Type B pancreatic cell (in vitro differentiated cells): ENCODE data around the gene EPHA2. TPM values are rescaled to one million over a fixed set of nuclear protein-coding genes. Genes with fewer than 3 reads are reported as not detected.

Experiments
- DNase-seq: peaks from one replicate; pipeline ENCODE4 v3.0.0; 2021; ENCODE audit warnings: mixed read lengths; ENCODE audit not compliant: unreplicated experiment; ENCODE audit errors: extremely low spot score
- H3K27ac Mint-ChIP-seq: 2 replicates; pipeline ENCODE4 v1.8.0; 2021; ENCODE audit warnings: mild to moderate bottlenecking, mixed read lengths
- H3K27me3 Mint-ChIP-seq: 2 replicates; pipeline ENCODE4 v1.8.0; 2021; ENCODE audit warnings: mixed read lengths
- H3K36me3 Mint-ChIP-seq: 2 replicates; pipeline ENCODE4 v1.8.0; 2021; ENCODE audit warnings: mixed read lengths
- H3K4me1 Mint-ChIP-seq: one replicate; pipeline ENCODE4 v1.8.0; 2021; ENCODE audit warnings: mixed read lengths; ENCODE audit not compliant: unreplicated experiment
- H3K4me3 Mint-ChIP-seq: 2 replicates; pipeline ENCODE4 v1.8.0; 2021; ENCODE audit warnings: mild to moderate bottlenecking, mixed read lengths
- H3K9me3 Mint-ChIP-seq: 2 replicates; pipeline ENCODE4 v1.8.0; 2021; ENCODE audit warnings: mixed read lengths
- CTCF ChIP-seq: fragments of 200-600 bp; sonication (generic); conservative IDR thresholded peaks from 2 replicates; pipeline ENCODE4 v1.5.0; 2021; ENCODE audit warnings: antibody characterized with exemption, mild to moderate bottlenecking
- total RNA-seq: library from RNA; stranded (reverse); gene quantifications from 2 replicates; pipeline ENCODE4 v1.2.1, GENCODE V29; 2021; ENCODE audit warnings: low replicate concordance

Gene EPHA2
- total RNA-seq, 1 donor from 2014 or later: 40.3 TPM

GRCh38 chr1:16176653-16177052 is 20.8 kb upstream of the EPHA2 start:
- Mint-ChIP-seq H3K27me3 (no peaks in the 10 kb centered on the region), H3K4me1 (peaks cover 36% of the 10 kb centered on the region), H3K9me3 (no peaks in the 10 kb centered on the region), H3K36me3 (no peaks in the 10 kb centered on the region), H3K4me3 (no peak overlapping the region), H3K27ac (peak overlapping the region; percentile 86)
- DNase-seq: no peak
- no peak for TF ChIP-seq CTCF

- Mint-ChIP-seq H3K27me3 (no peaks in the 10 kb centered on the region), H3K4me3 (peak overlapping the region; percentile 47), H3K9me3 (no peaks in the 10 kb centered on the region), H3K27ac (peak overlapping the region; percentile 86), H3K4me1 (peaks cover 37% of the 10 kb centered on the region), H3K36me3 (no peaks in the 10 kb centered on the region)
- no peak for TF ChIP-seq CTCF
- DNase-seq: no peak
These were observed 20.0 kb upstream of the EPHA2 start for GRCh38 chr1:16175610-16176553.

DNA sequence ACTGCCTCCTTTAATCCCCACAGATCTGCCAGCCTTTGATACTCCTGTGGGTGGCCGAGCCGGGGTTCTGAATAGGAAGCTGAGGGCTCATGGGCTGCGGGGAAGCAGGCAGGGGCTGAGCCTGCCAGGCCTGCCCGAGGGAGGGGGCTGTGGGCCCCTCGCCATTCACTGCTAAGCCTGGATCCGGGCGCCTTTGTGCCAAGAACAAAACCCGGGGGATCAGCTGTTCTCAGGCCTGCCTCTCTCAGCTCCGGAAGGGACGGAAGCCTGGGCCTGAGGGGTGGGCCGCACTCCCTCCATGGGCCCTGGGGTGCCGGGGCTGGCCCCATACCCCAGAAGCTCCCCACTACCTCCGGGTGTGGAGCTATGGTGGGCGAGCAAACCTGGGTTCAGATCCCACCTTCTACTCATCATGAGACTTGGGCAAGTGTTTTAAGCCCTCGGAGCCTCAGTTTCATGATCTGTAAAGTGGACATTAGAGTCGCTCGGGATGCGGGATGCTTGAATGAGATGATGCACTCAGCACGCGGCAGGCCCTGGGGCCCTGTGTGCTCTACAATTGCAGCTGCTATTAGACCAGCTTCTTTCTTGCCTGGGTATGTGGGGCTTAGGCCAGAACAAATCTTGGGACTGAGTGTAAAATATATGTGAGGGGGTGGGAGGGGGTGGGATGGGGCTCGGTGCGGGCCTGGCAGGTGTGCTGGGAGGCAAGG is 19.2 kb upstream of the EPHA2 start:
- Mint-ChIP-seq H3K36me3 (no peaks in the 10 kb centered on the region), H3K27me3 (no peaks in the 10 kb centered on the region), H3K4me1 (peaks cover 37% of the 10 kb centered on the region), H3K27ac (peak overlapping the region; percentile 99), H3K9me3 (no peaks in the 10 kb centered on the region), H3K4me3 (no peak overlapping the region)
- no peak for TF ChIP-seq CTCF
- DNase-seq: no peak

DNA sequence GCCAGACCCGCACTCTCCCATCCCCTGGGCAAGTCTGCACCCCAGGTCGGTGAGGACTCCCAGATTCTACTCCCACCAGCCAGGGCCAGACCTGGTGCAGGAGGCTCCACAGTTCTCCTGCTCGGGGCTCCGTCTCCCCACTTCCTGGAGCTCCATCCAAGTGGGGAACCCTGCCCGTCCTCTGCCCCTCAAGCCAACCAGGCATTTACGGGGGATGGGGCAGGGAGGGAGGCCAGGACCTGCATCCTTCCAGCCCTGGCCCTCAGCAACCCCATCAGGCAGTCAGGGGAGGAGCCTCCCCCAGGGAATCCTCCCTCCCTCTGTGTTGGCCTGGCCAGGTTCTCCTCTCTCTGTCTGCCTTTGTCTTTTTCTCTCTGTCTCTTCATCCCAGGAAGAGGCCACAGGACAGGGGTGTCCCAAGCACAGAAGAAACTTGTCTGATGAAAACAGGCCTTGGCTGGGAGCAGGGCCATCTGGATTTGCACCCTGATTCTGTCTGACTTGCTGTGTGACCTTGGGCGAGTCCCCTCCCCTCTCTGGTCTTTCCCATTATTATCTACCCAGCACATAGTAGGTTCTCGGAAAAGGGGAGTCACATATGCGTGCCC is 18.5 kb upstream of the EPHA2 start:
- Mint-ChIP-seq H3K27me3 (no peaks in the 10 kb centered on the region), H3K27ac (peak overlapping the region; percentile 99), H3K36me3 (no peaks in the 10 kb centered on the region), H3K9me3 (no peaks in the 10 kb centered on the region), H3K4me3 (no peak overlapping the region), H3K4me1 (peaks cover 38% of the 10 kb centered on the region)
- DNase-seq: no peak
- no peak for TF ChIP-seq CTCF

GRCh38 chr1:16173447-16174260 is 17.8 kb upstream of the EPHA2 start:
- no peaks in the 10 kb centered on the region for H3K36me3 Mint-ChIP-seq
- no peaks in the 10 kb centered on the region for H3K27me3 Mint-ChIP-seq
- no peak for DNase-seq
- H3K9me3 Mint-ChIP-seq: no peaks in the 10 kb centered on the region
- no peak for TF ChIP-seq CTCF
- peak overlapping the region; percentile 73 for H3K4me3 Mint-ChIP-seq
- H3K4me1 Mint-ChIP-seq: peaks cover 34% of the 10 kb centered on the region
- peak overlapping the region; percentile 99 for H3K27ac Mint-ChIP-seq
